Pancreas (tissue), 10 donors: ENCODE results near the gene CAPRIN1. TPM values are rescaled to one million over a fixed set of nuclear protein-coding genes. Genes with fewer than 3 reads are reported as not detected.

Experiments used
- ATAC-seq, 4 donors: fragments of 200-7000 bp; cut with Tn5 transposase; one replicate each; pipeline versions ENCODE4 v1.8.0 to v1.9.1; 2020; ENCODE audit warnings: mild to moderate bottlenecking in 4 of 4, moderate library complexity in 4 of 4
- DNase-seq, 6 donors: peaks; one replicate each; pipeline ENCODE4 v3.0.0-alpha.2; 2020
- FAIRE-seq: peaks from 2 replicates; lab custom pipeline; 2012; peaks lifted over from hg19 to GRCh38; lab: Jason Lieb, UNC
- H3K27ac ChIP-seq, 4 donors: fragments of 200-600 bp; sonication (generic); 1 replicate in 3 of 4; 2 replicates in 1 of 4; pipeline versions ENCODE4 v1.5.0 to v1.8.0; 2020
- H3K27me3 ChIP-seq, 4 donors: fragments of 200-600 bp; one replicate each; pipeline ENCODE4 v1.8.0; 2021
- H3K36me3 ChIP-seq, 3 donors: fragments of 200-600 bp; sonication (generic) in 1 of 3; one replicate each; pipeline versions ENCODE4 v1.5.0 to v1.8.0; 2020 to 2021
- H3K4me1 ChIP-seq, 3 donors: fragments of 200-600 bp; one replicate each; pipeline ENCODE4 v1.8.0; 2021
- H3K4me3 ChIP-seq, 4 donors: fragments of 200-600 bp; sonication (generic) in 2 of 4; one replicate each; pipeline versions ENCODE4 v1.5.0 to v1.8.0; 2020 to 2021
- H3K9me3 ChIP-seq, 4 donors: fragments of 200-600 bp; one replicate each; pipeline ENCODE4 v1.8.0; 2021
- CTCF ChIP-seq, 4 donors: fragments of 200-600 bp; sonication (generic) in 3 of 4; IDR thresholded peaks; one replicate each; pipeline versions ENCODE4 v1.5.0 to v1.8.0; 2021; ENCODE audit warnings: antibody characterized with exemption in 4 of 4
- WGBS, 2 donors: extraction: QIAGEN DNeasy Blood & Tissue Kit; methylation state at CpG; one replicate each; pipeline ENCODE4 v1.1.7; 2013; 5-methylcytosine and 5-hydroxymethylcytosine counted together
- intact Hi-C, 3 donors: fragments of 100-400 bp; cut with DNase I; formaldehyde crosslinking; loops; one replicate each; pipeline versions ENCODE4 v1.11.1 to v1.14.2; 2022
- polyA plus RNA-seq, 2 donors: library from polyadenylated mRNA; stranded (reverse); fragments of 200-250 nt; gene quantifications; one replicate each; pipeline ENCODE4 v1.2.3, GENCODE V29; 2013
- total RNA-seq, 6 donors: library from RNA; stranded (reverse); fragmentation: NEBNext Ultra II Directional in 4 of 6; extraction: Animal tissue kit (Norgen Biotek cat#: 25700) in 4 of 6; gene quantifications; one replicate each; pipeline versions ENCODE4 v1.2.1 to v1.2.4, GENCODE V29; 2021 to 2023
- donor health status: healthy with polysubstance abuse.
- donor health status: DM: no; HTN: no; CAD: no; lungs with moderate emphysema.
- donor health status: DM: no; HTN: no; CAD: no.
- donor health status: control.
- donor health status: control.
- donor health status: Bipolar disorder and iron deficiency.
- donor health status: DM: yes; HTN: yes; CAD: no.
- donor health status: DM: no; HTN: no; CAD: no.
- donor health status: DM: no; HTN: no; CAD: no.
- donor health status: DM: yes; HTN: yes; CAD: no.

CAPRIN1 gene
- total and polyA plus RNA-seq, 8 donors = 33.9 to 116 (median 93.9) TPM

DNA sequence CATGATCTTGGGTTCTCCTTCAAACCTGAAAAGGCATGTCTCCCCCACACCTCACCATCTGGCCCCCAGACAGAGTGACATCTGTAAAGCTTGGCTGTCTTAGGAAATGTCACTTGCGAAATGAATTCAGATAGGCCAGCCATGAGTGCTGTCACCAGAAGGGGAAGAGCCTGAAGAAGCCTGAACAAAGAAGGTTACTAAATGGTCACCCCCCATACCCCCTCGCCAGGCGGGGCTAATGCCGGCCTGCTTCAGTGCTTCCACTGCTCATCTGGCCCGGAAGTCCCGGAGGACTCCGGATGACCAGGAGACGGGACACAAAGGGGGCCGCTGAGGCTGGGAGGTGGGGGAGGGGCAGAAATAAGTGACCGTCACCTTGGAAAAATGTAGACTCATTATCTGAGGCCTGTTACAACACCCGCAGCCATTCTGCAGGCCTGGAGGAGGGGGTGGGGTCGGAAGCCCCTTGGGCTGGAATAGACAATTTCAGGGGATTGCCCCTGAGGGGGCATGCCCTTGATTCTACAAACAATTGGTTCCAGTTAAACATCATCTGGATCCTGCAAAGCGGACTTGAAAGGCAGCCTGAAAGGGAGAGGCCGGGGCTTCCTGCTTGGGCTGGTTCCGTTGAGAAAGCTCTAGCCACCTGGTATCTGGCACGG is 97.1 kb downstream of the CAPRIN1 start:
- 87 to 91% methylated on average over 16 of the region's 16 CpGs for WGBS, 2 donors
- DNase-seq (no peak), ATAC-seq (no peak), FAIRE-seq (no peak)
- no peak overlapping the region for H3K4me3 ChIP-seq
- no peaks in the 10 kb centered on the region for H3K4me1 ChIP-seq
- intact Hi-C loops = no loop called here
- H3K27ac ChIP-seq = no peak overlapping the region
- no peak for TF ChIP-seq CTCF (IDR thresholded peaks at IDR 0.05)
- H3K9me3 ChIP-seq = no peaks in the 10 kb centered on the region
- peaks cover 0 to 54% (median 30%) of the 10 kb centered on the region in 3 donors for H3K36me3 ChIP-seq
- no peaks in the 10 kb centered on the region for H3K27me3 ChIP-seq

DNA sequence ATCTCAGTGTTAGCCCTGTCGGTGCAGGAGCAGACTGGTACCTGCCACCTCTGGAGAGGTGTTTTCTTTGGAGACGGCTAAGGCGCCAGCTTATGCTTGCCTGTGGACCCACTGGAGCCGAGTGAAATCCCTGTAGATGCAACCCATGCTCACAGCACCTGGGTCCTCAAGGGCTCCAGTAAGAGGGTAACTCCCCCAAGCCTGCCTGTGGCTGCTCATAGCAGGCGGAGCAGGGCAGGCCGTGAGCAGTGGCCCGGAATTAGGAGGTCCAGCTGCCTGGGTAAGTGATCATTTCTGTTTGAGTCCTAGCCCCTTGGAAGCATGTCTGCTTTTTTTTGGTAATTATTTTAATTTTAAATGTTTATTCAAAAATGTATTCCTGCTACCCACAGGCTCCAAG is 97.7 kb downstream of the CAPRIN1 start:
- no peak for TF ChIP-seq CTCF (IDR thresholded peaks at IDR 0.05)
- intact Hi-C loops = no loop called here
- FAIRE-seq (no peak), ATAC-seq (no peak), DNase-seq (no peak)
- no peak overlapping the region for H3K27ac ChIP-seq
- H3K9me3 ChIP-seq = no peaks in the 10 kb centered on the region
- no peak overlapping the region for H3K4me3 ChIP-seq
- peaks cover 0 to 48% (median 23%) of the 10 kb centered on the region in 3 donors for H3K36me3 ChIP-seq
- no peaks in the 10 kb centered on the region for H3K27me3 ChIP-seq
- WGBS, 2 donors = 91 to 93% methylated on average over 7 of the region's 7 CpGs
- H3K4me1 ChIP-seq = no peaks in the 10 kb centered on the region

DNA sequence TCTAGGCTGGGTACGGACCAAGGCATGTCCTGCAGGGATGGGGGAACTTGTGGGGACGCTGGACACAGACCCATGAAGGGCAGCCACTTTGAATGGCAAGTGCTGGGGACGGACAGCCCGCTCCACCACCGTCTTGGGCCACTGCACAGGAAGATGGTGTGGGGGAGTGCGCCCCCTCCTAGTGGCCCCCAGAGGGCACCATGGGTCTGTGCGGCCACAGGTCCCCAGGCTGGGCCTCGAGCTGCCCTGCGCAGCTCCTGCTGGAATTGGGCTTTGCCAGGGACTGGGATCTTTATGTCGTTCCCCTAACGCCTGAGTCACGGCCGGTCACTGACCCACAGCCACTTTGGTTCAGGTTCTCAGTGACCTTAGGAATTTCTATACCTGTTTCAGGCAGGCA is 98.3 kb downstream of the CAPRIN1 start:
- Histone ChIP-seq H3K27me3 (no peaks in the 10 kb centered on the region), H3K4me1 (no peaks in the 10 kb centered on the region), H3K27ac (no peak overlapping the region), H3K36me3 (peaks cover 0 to 43% (median 18%) of the 10 kb centered on the region in 3 donors), H3K9me3 (no peaks in the 10 kb centered on the region), H3K4me3 (no peak overlapping the region)
- no peak for TF ChIP-seq CTCF (IDR thresholded peaks at IDR 0.05)
- no peak for DNase-seq
- FAIRE-seq = no peak
- ATAC-seq = peak in 2 of 4 donors; percentile 46 to 50
- intact Hi-C loops = loop anchor here in 1 of 3 donors (10.0 kb wide), 1 partner anchor 345 kb away; no protein-coding TSS in a partner anchor
- 81 to 84% methylated on average over 13 of the region's 13 CpGs for WGBS, 2 donors

GRCh38 chr11:34150494-34151151 is 99.1 kb downstream of the CAPRIN1 start:
- WGBS, 2 donors = 79 to 84% methylated on average over 6 of the region's 6 CpGs
- Histone ChIP-seq H3K4me1 (no peaks in the 10 kb centered on the region), H3K4me3 (no peak overlapping the region), H3K27me3 (no peaks in the 10 kb centered on the region), H3K9me3 (no peaks in the 10 kb centered on the region), H3K27ac (no peak overlapping the region), H3K36me3 (peaks cover 0 to 34% (median 10%) of the 10 kb centered on the region in 3 donors)
- intact Hi-C loops = loop anchor here in 1 of 3 donors (10.0 kb wide), 1 partner anchor 344 kb away; no protein-coding TSS in a partner anchor
- FAIRE-seq (no peak), DNase-seq (no peak), ATAC-seq (no peak)
- TF ChIP-seq CTCF (IDR thresholded peaks at IDR 0.05) = no peak

Other genes starting within 250 kb of the CAPRIN1 start
- gene LMO2, start 159.7 kb upstream of the CAPRIN1 start, total RNA-seq = 10 to 100 TPM in 1 of 6 donors, 1 to 10 TPM in 5; 2.4 to 11.5 (median 5.0) TPM
- gene LMO2, start 159.7 kb upstream of the CAPRIN1 start, polyA plus RNA-seq = 10 to 100 TPM; 10.8 to 24.3 TPM
- gene NAT10, start 53.9 kb downstream of the CAPRIN1 start, total RNA-seq = 10 to 100 TPM; 14.5 to 30.2 (median 22.9) TPM
- 10 to 100 TPM; 23.7 to 27.8 TPM for gene NAT10, start 53.9 kb downstream of the CAPRIN1 start, polyA plus RNA-seq